ENCODE data around the gene CSRNP3. TPM values are rescaled to one million over a fixed set of nuclear protein-coding genes. Genes with fewer than 3 reads are reported as not detected.

Gene CSRNP3
- total and polyA plus RNA-seq, 12 donors, result 0.77 to 9.4 (median 4.7) TPM

DNA sequence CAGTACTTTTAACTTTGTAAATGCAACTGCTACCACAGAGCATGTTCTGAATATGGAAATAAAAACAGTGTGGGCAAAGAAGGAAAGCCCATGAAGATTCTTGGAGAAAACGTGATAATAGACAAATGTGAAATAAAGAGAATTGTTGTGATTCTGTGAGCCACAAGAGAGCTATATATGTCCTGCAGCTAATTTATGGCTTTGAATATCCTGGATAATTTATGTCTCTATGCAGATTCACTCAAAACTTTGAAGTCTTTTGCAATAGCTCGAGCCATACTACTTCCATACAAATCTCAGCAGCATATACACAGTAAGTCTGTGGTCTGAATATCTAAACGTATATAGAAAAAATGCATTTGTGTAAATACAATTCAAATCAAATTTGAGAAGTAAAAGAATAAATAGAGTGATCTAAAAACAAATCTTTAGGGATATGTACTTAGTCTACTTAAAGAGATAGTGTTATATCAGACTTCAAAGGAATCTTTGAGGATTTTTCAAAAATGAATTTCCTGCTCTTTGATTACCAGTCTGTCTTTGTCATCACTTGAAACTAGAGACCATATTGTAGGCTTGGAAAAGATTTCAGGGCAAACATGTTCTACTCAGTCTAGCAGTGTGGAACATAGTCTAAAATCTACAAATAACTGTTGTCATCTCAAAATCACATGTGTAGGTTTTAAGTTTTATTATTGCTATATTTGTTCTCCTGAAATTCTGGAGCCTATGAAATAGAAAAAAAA lies 107.1 kb downstream of the CSRNP3 start:
- 78 to 79% methylated on average over 3 of the region's 3 CpGs for WGBS, 2 donors

DNA sequence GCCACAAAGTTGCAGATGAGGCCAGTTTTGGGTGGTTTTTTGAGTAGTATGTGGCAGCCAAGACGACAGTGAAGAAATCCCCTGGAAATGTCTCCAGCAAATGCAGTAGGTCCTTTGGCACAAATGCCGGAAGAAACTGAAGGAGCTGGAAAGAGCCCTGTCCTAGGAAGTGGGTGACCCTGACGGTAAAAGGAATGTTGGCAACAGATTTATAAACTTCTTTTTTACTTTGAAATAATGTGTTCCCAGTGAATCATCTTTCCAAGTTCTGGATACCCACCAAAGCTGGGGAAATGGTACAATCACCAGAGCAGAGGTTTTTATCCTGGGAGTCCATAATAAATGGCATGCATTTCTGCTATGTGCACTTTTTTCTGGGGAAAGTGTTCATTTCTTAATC lies 112.9 kb downstream of the CSRNP3 start:
- peaks cover 0 to 9% (median 0%) of the 10 kb centered on the region in 9 donors for H3K4me1 ChIP-seq
- intact Hi-C loops (cut with DNase I), result no loop called here
- H3K27ac ChIP-seq, result no peak overlapping the region
- TF ChIP-seq, protein P1, sequence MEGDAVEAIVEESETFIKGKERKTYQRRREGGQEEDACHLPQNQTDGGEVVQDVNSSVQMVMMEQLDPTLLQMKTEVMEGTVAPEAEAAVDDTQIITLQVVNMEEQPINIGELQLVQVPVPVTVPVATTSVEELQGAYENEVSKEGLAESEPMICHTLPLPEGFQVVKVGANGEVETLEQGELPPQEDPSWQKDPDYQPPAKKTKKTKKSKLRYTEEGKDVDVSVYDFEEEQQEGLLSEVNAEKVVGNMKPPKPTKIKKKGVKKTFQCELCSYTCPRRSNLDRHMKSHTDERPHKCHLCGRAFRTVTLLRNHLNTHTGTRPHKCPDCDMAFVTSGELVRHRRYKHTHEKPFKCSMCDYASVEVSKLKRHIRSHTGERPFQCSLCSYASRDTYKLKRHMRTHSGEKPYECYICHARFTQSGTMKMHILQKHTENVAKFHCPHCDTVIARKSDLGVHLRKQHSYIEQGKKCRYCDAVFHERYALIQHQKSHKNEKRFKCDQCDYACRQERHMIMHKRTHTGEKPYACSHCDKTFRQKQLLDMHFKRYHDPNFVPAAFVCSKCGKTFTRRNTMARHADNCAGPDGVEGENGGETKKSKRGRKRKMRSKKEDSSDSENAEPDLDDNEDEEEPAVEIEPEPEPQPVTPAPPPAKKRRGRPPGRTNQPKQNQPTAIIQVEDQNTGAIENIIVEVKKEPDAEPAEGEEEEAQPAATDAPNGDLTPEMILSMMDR (IDR thresholded peaks at IDR 0.05), result no peak
- 51 to 58% methylated on average over 3 of the region's 3 CpGs for WGBS, 2 donors
- no peak overlapping the region for H3K4me3 ChIP-seq
- no peaks in the 10 kb centered on the region for H3K27me3 ChIP-seq
- ATAC-seq (peak in 1 of 8 donors; percentile 37), DNase-seq (no peak)
- H3K36me3 ChIP-seq, result no peaks in the 10 kb centered on the region
- no peaks in the 10 kb centered on the region for H3K9me3 ChIP-seq

More for the DNA sequence above, 107.1 kb downstream of the CSRNP3 start:
- Histone ChIP-seq H3K36me3 (no peaks in the 10 kb centered on the region), H3K4me1 (peaks cover 0 to 32% (median 9%) of the 10 kb centered on the region in 9 donors), H3K27ac (no peak overlapping the region), H3K27me3 (no peaks in the 10 kb centered on the region), H3K4me3 (no peak overlapping the region), H3K9me3 (no peaks in the 10 kb centered on the region)
- TF ChIP-seq, protein P1 (IDR thresholded peaks at IDR 0.05), result no peak
- no peak for DNase-seq
- ATAC-seq, result no peak
- intact Hi-C loops (cut with DNase I), result loop anchor here in 2 of 10 donors (10.0 kb wide), 2 partner anchors 102 to 108 kb away; no protein-coding TSS in a partner anchor

DNA sequence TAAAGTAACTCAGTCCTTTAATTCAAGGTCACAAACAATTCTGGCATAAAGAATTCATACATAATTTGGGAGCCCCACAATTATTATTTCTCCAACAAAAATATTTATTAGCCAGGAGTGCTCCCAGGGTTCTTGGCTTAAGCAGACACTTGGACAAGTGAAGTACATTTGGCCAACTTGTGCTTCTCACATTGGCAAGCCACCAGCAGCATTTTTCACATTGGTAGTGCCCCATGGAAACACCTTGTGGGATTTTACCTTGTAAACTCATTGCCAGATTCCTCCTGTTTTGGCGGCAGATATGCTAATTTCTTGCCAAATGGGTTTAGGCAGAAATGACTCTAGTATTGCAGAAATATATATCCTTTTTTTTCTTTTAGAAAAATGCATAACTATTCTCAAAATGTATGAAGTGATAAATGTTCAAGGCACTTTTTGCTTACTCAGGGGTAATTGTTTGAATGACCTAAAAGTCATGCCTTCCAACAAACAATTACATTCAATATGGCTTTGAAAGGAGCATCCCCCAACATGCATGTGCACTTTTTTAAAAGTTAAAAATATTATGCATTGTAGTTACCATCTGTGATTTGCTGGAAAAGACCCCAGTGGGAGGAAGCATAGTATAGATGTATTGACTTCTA lies 113.5 kb downstream of the CSRNP3 start:
- intact Hi-C loops (cut with DNase I), result no loop called here
- no peak for ATAC-seq
- Histone ChIP-seq H3K36me3 (no peaks in the 10 kb centered on the region), H3K9me3 (no peaks in the 10 kb centered on the region), H3K4me1 (peaks cover 0 to 11% (median 0%) of the 10 kb centered on the region in 9 donors), H3K4me3 (no peak overlapping the region), H3K27me3 (no peaks in the 10 kb centered on the region), H3K27ac (no peak overlapping the region)
- TF ChIP-seq, protein P1 (IDR thresholded peaks at IDR 0.05), result no peak
- WGBS, 2 donors, result 83 to 94% methylated on average over 1 of the region's 1 CpG
- no peak for DNase-seq

DNA sequence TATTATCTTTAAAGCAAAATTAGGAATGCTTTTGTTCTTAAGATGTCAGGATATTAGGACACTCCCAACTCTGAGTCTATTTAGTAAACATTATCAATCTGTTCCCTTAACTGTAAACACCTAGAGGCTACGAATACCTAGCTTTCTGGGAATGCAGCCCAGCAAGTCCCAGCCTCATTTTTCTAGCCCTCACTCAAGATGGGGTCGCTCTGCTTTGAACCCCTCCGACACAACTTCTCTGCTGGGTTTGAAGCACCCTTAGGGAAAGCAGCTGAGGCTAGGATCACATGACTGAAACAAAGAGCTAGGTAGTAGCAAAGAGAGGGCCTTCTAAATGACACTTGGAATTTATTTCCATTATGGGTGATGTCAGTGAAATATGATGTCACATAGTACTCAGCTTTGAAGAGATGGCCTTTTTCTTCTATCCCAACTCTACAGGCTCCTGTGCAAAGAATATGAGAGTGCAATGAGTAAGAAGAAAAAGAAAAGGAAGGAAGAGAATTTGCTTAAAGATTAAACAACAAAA lies 114.7 kb downstream of the CSRNP3 start:
- no peaks in the 10 kb centered on the region for H3K27me3 ChIP-seq
- no peaks in the 10 kb centered on the region for H3K9me3 ChIP-seq
- no peak overlapping the region for H3K4me3 ChIP-seq
- H3K4me1 ChIP-seq, result peaks cover 0 to 11% (median 0%) of the 10 kb centered on the region in 9 donors
- TF ChIP-seq, protein P1 (IDR thresholded peaks at IDR 0.05), result no peak
- no peaks in the 10 kb centered on the region for H3K36me3 ChIP-seq
- no peak for DNase-seq
- ATAC-seq, result no peak
- H3K27ac ChIP-seq, result no peak overlapping the region
- intact Hi-C loops (cut with DNase I), result no loop called here
- WGBS, 2 donors, result 94 to 95% methylated on average over 3 of the region's 3 CpGs
